IMR-90 (cell line): ENCODE measurements around the gene PFKP. TPM values are rescaled to one million over a fixed set of nuclear protein-coding genes. Genes with fewer than 3 reads are reported as not detected.
A peak's percentile ranks its signal among the peaks of the same experiment; 100 is the strongest.

ENCODE experiments used
- ATAC-seq: fragments of 200-7000 bp; cut with Tn5 transposase; 2 replicates; pipeline ENCODE4 v1.9.1; 2020; ENCODE audit warnings: low read depth, mild to moderate bottlenecking, moderate library complexity
- BruUV-seq: library from RNA; stranded (reverse); fragments of 400-500 nt; replicated peaks from 2 replicates; lab custom pipeline; 2021; lab: Mats Ljungman, UMichigan
- CTCF ChIA-PET: fragments of 300-600 bp; formaldehyde crosslinking; extraction: SDS; loops from one replicate; lab custom pipeline; 2021; ENCODE audit warnings: antibody characterized with exemption; lab: Yijun Ruan, JAX
- POLR2A ChIA-PET: fragments of 300-600 bp; sonication (Branson Sonifier 250); formaldehyde crosslinking; loops from one replicate; lab custom pipeline; 2022; ENCODE audit warnings: antibody characterized with exemption; ENCODE audit not compliant: unreplicated experiment; lab: Charles Lee
- DNase-seq: peaks from one replicate; pipeline ENCODE4 v3.0.0; 2013
- H2AFZ ChIP-seq: replicated peaks from 2 replicates; pipeline ENCODE3; 2013; ENCODE audit warnings: low read length, mild to moderate bottlenecking; ENCODE audit not compliant: poor library complexity
- H2AK5ac ChIP-seq: 2 replicates; pipeline ENCODE4 v1.6.1; 2013; ENCODE audit warnings: low read depth, low read length, inconsistent platforms
- H2AK9ac ChIP-seq: replicated peaks from 2 replicates; pipeline ENCODE3; 2013; ENCODE audit warnings: mild to moderate bottlenecking, low read depth, low read length, moderate library complexity; ENCODE audit not compliant: poor library complexity
- H2BK120ac ChIP-seq: 2 replicates; pipeline ENCODE4 v1.6.1; 2013; ENCODE audit warnings: low read depth, low read length, inconsistent platforms
- H2BK15ac ChIP-seq: 3 replicates; pipeline ENCODE4 v1.6.1; 2013; ENCODE audit warnings: low read depth, low read length, inconsistent platforms
- H2BK20ac ChIP-seq: 2 replicates; pipeline ENCODE4 v1.6.1; 2013; ENCODE audit warnings: low read depth, mild to moderate bottlenecking, inconsistent platforms, low read length, moderate library complexity
- H2BK5ac ChIP-seq: 2 replicates; pipeline ENCODE4 v1.6.1; 2013; ENCODE audit warnings: mild to moderate bottlenecking, low read depth, low read length, inconsistent platforms; ENCODE audit not compliant: poor library complexity, severe bottlenecking
- H3K14ac ChIP-seq: replicated peaks from 2 replicates; pipeline ENCODE4 v1.6.1; 2013; ENCODE audit warnings: low read depth, low read length, inconsistent platforms
- H3K18ac ChIP-seq: 2 replicates; pipeline ENCODE4 v1.6.1; 2013; ENCODE audit warnings: low read depth, low read length, control low read depth
- H3K23ac ChIP-seq: 2 replicates; pipeline ENCODE4 v1.6.1; 2013; ENCODE audit warnings: low read depth, low read length, inconsistent platforms
- H3K27ac ChIP-seq: 2 replicates; pipeline ENCODE4 v1.5.1; 2013; ENCODE audit warnings: mild to moderate bottlenecking, control low read depth, low read length; ENCODE audit not compliant: insufficient read depth
- H3K27me3 ChIP-seq: 2 replicates; pipeline ENCODE4 v1.6.1; 2013; ENCODE audit warnings: low read length; ENCODE audit not compliant: control insufficient read depth, insufficient read depth
- H3K36me3 ChIP-seq: 2 replicates; pipeline ENCODE4 v1.6.1; 2013; ENCODE audit warnings: low read length, mixed read lengths; ENCODE audit not compliant: control insufficient read depth, insufficient read depth
- H3K4ac ChIP-seq: 2 replicates; pipeline ENCODE4 v1.6.1; 2013; ENCODE audit warnings: low read depth, low read length, inconsistent platforms
- H3K4me1 ChIP-seq: 2 replicates; pipeline ENCODE4 v1.6.1; 2013; ENCODE audit warnings: low read length, mixed read lengths; ENCODE audit not compliant: control insufficient read depth, insufficient read depth
- H3K4me2 ChIP-seq: 2 replicates; pipeline ENCODE4 v1.6.1; 2013; ENCODE audit warnings: low read depth, mild to moderate bottlenecking, control low read depth, low read length, moderate library complexity
- H3K4me3 ChIP-seq: 2 replicates; pipeline ENCODE4 v1.5.1; 2013; ENCODE audit warnings: low read depth, mild to moderate bottlenecking, control low read depth, low read length, moderate library complexity; ENCODE audit not compliant: insufficient read depth
- H3K56ac ChIP-seq: 2 replicates; pipeline ENCODE4 v1.6.1; 2013; ENCODE audit warnings: low read length, inconsistent platforms; ENCODE audit not compliant: insufficient read depth; ENCODE audit errors: extremely low read depth
- H3K79me1 ChIP-seq, 2 experiments: 2 replicates each; pipeline ENCODE4 v1.6.1; 2013; ENCODE audit warnings: low read length in 2 of 2, inconsistent platforms in 1 of 2, low read depth in 1 of 2
- H3K9ac ChIP-seq: 2 replicates; pipeline ENCODE4 v1.6.1; 2013; ENCODE audit warnings: low read depth, low read length, control low read depth
- H3K9me1 ChIP-seq: 2 replicates; pipeline ENCODE4 v1.6.1; 2013; ENCODE audit warnings: low read length, inconsistent platforms; ENCODE audit not compliant: insufficient read depth
- H3K9me3 ChIP-seq: 2 replicates; pipeline ENCODE4 v1.6.1; 2013; ENCODE audit warnings: low read length; ENCODE audit not compliant: control insufficient read depth, insufficient read depth
- H4K20me1 ChIP-seq: 2 replicates; pipeline ENCODE4 v1.6.1; 2013; ENCODE audit warnings: low read length, inconsistent platforms; ENCODE audit not compliant: insufficient read depth
- H4K5ac ChIP-seq: 2 replicates; pipeline ENCODE4 v1.6.1; 2013; ENCODE audit warnings: mild to moderate bottlenecking, low read depth, low read length, control low read depth
- H4K8ac ChIP-seq, 2 experiments: 2 replicates each; pipeline ENCODE4 v1.6.1; 2013; ENCODE audit warnings: low read depth in 2 of 2, low read length in 2 of 2, control low read depth in 1 of 2, inconsistent platforms in 1 of 2
- H4K91ac ChIP-seq: 2 replicates; pipeline ENCODE4 v1.6.1; 2013; ENCODE audit warnings: low read depth, low read length, inconsistent platforms; ENCODE audit not compliant: insufficient read depth
- BHLHE40 ChIP-seq: fragments of 150-350 bp; IDR thresholded peaks from 2 replicates; pipeline ENCODE4 v1.6.1; 2016; ENCODE audit warnings: mild to moderate bottlenecking, low read depth, low read length
- CEBPB ChIP-seq: IDR thresholded peaks from 2 replicates; pipeline ENCODE4 v1.6.1; 2012; ENCODE audit warnings: low read depth, low read length, improper control_type of control experiment
- CHD1 ChIP-seq: IDR thresholded peaks from 2 replicates; pipeline ENCODE4 v1.6.1; 2012; ENCODE audit warnings: low read depth, low read length, improper control_type of control experiment
- FOS ChIP-seq: fragments of 150-350 bp; IDR thresholded peaks from 2 replicates; pipeline ENCODE4 v1.6.1; 2016; ENCODE audit warnings: low read depth, low read length
- MAFK ChIP-seq: IDR thresholded peaks from 2 replicates; pipeline ENCODE4 v1.6.1; 2012; ENCODE audit warnings: low read depth, low read length, improper control_type of control experiment
- MAZ ChIP-seq: IDR thresholded peaks from 2 replicates; pipeline ENCODE4 v1.6.1; 2012; ENCODE audit warnings: low read depth, mild to moderate bottlenecking, low read length, improper control_type of control experiment, moderate library complexity, borderline replicate concordance
- MXI1 ChIP-seq: IDR thresholded peaks from 2 replicates; pipeline ENCODE4 v1.6.1; 2012; ENCODE audit warnings: low read depth, mild to moderate bottlenecking, low read length, moderate library complexity, borderline replicate concordance
- NFE2L2 ChIP-seq: fragments of 150-350 bp; IDR thresholded peaks from 2 replicates; pipeline ENCODE4 v1.6.1; 2016; ENCODE audit warnings: low read depth, mild to moderate bottlenecking, low read length
- POLR2A ChIP-seq: IDR thresholded peaks from 2 replicates; pipeline ENCODE4 v1.6.1; 2012; ENCODE audit warnings: mild to moderate bottlenecking, low read depth, low read length
- RAD21 ChIP-seq: IDR thresholded peaks from 2 replicates; pipeline ENCODE4 v1.6.1; 2012; ENCODE audit warnings: low read length, improper control_type of control experiment
- RCOR1 ChIP-seq: IDR thresholded peaks from 2 replicates; pipeline ENCODE4 v1.6.1; 2012; ENCODE audit warnings: mild to moderate bottlenecking, low read length, improper control_type of control experiment; ENCODE audit not compliant: insufficient replicate concordance
- RFX5 ChIP-seq: IDR thresholded peaks from 2 replicates; pipeline ENCODE4 v1.8.0; 2012; ENCODE audit warnings: low read depth, mild to moderate bottlenecking, low read length, moderate library complexity
- SMC3 ChIP-seq: fragments of 150-350 bp; IDR thresholded peaks from 2 replicates; pipeline ENCODE4 v1.6.1; 2016; ENCODE audit warnings: low read depth, mild to moderate bottlenecking, antibody characterized with exemption, low read length, moderate library complexity
- WGBS, 2 experiments: methylation state at CpG; one replicate each; pipeline versions ENCODE4 v1.1.5 to v1.1.7; 2013; ENCODE audit warnings: missing lambda C conversion rate in 2 of 2; ENCODE audit not compliant: insufficient read length in 1 of 2; ENCODE audit errors: extremely low coverage in 2 of 2; 5-methylcytosine and 5-hydroxymethylcytosine counted together
- dilution Hi-C: fragments of 300-500 bp; cut with HindIII; formaldehyde crosslinking; loops from one replicate; pipeline ENCODE4 v1.14.3; 2018; ENCODE audit warnings: low sequenced_read_pairs; ENCODE audit not compliant: unreplicated experiment
- in situ Hi-C: fragments of 300-500 bp; cut with MboI; formaldehyde crosslinking; loops from 3 replicates; pipeline ENCODE4 v1.14.3; 2019; ENCODE audit warnings: low sequenced_read_pairs, inconsistent platforms, mixed read lengths
- intact Hi-C: fragments of 100-400 bp; cut with micrococcal nuclease; formaldehyde crosslinking; loops from 2 replicates; pipeline ENCODE4 v1.10.0; 2022
- polyA plus RNA-seq, 3 experiments: library from polyadenylated mRNA; depleted of rRNA; stranded (reverse); fragments of >200 nt; gene quantifications; 2 replicates each; pipeline ENCODE4 v1.2.3, GENCODE V29; 2012; ENCODE audit warnings: low replicate concordance in 1 of 3
- total RNA-seq: library from RNA; depleted of rRNA; stranded (reverse); fragments of >200 nt; gene quantifications from 2 replicates; pipeline ENCODE4 v1.2.3, GENCODE V29; 2012
- TF ChIP-seq, protein P1 (sequence below): fragments of 150-350 bp; IDR thresholded peaks from 2 replicates; pipeline ENCODE4 v1.6.1; 2017; ENCODE audit warnings: mild to moderate bottlenecking, antibody characterized with exemption, low read length, low read depth
- TF ChIP-seq, protein P2 (sequence below): conservative IDR thresholded peaks from 2 replicates; pipeline ENCODE4 v1.5.1; 2012; ENCODE audit warnings: mild to moderate bottlenecking, low read depth, low read length, improper control_type of control experiment
- TF ChIP-seq, protein P3 (sequence below): fragments of 150-350 bp; IDR thresholded peaks from 2 replicates; pipeline ENCODE4 v1.6.1; 2016; ENCODE audit warnings: low read depth, mild to moderate bottlenecking, low read length, moderate library complexity, borderline replicate concordance

Gene PFKP
- total and polyA plus RNA-seq, 2 of the 4 experiments (the other 2 are of a cell fraction): 223 to 294 TPM

GRCh38 chr10:3042589-3042988 lies 24.8 kb upstream of the PFKP start:
- H4K5ac ChIP-seq: no peak overlapping the region
- H3K56ac ChIP-seq: no peak overlapping the region
- H3K9me1 ChIP-seq: peaks cover 18% of the 10 kb centered on the region
- H3K4ac ChIP-seq: peak overlapping the region; percentile 29; the same call in 1 of the 2 replicates
- no peak overlapping the region for H3K18ac ChIP-seq
- CTCF ChIA-PET: interaction anchor here (1.0 to 3.9 kb wide), 6 partner anchors 8 to 1992 kb away, joined by 3 to 38 read pairs (median 9); no protein-coding TSS in a partner anchor
- H2AK9ac ChIP-seq: no peak overlapping the region
- no peak overlapping the region for H3K23ac ChIP-seq
- H3K9ac ChIP-seq: no peak overlapping the region
- no peaks in the 10 kb centered on the region for H4K20me1 ChIP-seq
- H3K4me2 ChIP-seq: no peak overlapping the region
- H3K79me1 ChIP-seq: peaks cover 0 to 11% of the 10 kb centered on the region in 2 experiments; a peak in 3 of 4 replicates
- POLR2A ChIA-PET: no interaction called here
- dilution Hi-C loops: loop anchor here (25.0 kb wide), 1 partner anchor 105 kb away; no protein-coding TSS in a partner anchor
- 0 out of 2 replicates have a peak overlapping the region, but pooled peaks have one; percentile 18 for H4K91ac ChIP-seq
- no peak overlapping the region for H2BK15ac ChIP-seq
- no peak overlapping the region for H3K4me3 ChIP-seq
- H2AFZ ChIP-seq: peak overlapping the region; percentile 51
- no peak for ATAC-seq
- no TSS peak for BruUV-seq
- 81% methylated on average over 6 of the region's 10 CpGs; no CpG with 5 or more reads in 1 of the 2 experiments for WGBS, 2 experiments
- H2BK120ac ChIP-seq: peak overlapping the region; percentile 42; the same call in 1 of the 2 replicates
- no peak overlapping the region for H3K27ac ChIP-seq
- no peaks in the 10 kb centered on the region for H3K36me3 ChIP-seq
- peaks cover 22% of the 10 kb centered on the region for H3K4me1 ChIP-seq
- intact Hi-C loops: loop anchor here (2.0 kb wide), 1 partner anchor 1932 kb away; no protein-coding TSS in a partner anchor
- H2BK5ac ChIP-seq: no peak overlapping the region
- no peaks in the 10 kb centered on the region for H3K27me3 ChIP-seq
- H2AK5ac ChIP-seq: peak overlapping the region; percentile 76; the same call in 1 of the 2 replicates
- DNase-seq: no peak
- no peak overlapping the region for H4K8ac ChIP-seq
- no peaks in the 10 kb centered on the region for H3K9me3 ChIP-seq
- TF ChIP-seq BHLHE40 (no peak), MXI1 (no peak), POLR2A (no peak), RFX5 (no peak), MAZ (no peak), NFE2L2 (no peak), CHD1 (no peak), RCOR1 (no peak), FOS (no peak), CEBPB (no peak), RAD21 (no peak), MAFK (no peak), SMC3 (no peak)
- TF ChIP-seq, protein P1, sequence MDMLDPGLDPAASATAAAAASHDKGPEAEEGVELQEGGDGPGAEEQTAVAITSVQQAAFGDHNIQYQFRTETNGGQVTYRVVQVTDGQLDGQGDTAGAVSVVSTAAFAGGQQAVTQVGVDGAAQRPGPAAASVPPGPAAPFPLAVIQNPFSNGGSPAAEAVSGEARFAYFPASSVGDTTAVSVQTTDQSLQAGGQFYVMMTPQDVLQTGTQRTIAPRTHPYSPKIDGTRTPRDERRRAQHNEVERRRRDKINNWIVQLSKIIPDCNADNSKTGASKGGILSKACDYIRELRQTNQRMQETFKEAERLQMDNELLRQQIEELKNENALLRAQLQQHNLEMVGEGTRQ: no peak
- TF ChIP-seq, protein P2, sequence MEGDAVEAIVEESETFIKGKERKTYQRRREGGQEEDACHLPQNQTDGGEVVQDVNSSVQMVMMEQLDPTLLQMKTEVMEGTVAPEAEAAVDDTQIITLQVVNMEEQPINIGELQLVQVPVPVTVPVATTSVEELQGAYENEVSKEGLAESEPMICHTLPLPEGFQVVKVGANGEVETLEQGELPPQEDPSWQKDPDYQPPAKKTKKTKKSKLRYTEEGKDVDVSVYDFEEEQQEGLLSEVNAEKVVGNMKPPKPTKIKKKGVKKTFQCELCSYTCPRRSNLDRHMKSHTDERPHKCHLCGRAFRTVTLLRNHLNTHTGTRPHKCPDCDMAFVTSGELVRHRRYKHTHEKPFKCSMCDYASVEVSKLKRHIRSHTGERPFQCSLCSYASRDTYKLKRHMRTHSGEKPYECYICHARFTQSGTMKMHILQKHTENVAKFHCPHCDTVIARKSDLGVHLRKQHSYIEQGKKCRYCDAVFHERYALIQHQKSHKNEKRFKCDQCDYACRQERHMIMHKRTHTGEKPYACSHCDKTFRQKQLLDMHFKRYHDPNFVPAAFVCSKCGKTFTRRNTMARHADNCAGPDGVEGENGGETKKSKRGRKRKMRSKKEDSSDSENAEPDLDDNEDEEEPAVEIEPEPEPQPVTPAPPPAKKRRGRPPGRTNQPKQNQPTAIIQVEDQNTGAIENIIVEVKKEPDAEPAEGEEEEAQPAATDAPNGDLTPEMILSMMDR: no peak
- TF ChIP-seq, protein P3, sequence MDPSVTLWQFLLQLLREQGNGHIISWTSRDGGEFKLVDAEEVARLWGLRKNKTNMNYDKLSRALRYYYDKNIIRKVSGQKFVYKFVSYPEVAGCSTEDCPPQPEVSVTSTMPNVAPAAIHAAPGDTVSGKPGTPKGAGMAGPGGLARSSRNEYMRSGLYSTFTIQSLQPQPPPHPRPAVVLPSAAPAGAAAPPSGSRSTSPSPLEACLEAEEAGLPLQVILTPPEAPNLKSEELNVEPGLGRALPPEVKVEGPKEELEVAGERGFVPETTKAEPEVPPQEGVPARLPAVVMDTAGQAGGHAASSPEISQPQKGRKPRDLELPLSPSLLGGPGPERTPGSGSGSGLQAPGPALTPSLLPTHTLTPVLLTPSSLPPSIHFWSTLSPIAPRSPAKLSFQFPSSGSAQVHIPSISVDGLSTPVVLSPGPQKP: no peak
- H3K14ac ChIP-seq: no peak overlapping the region; the same call in 1 of the 2 replicates
- in situ Hi-C loops: loop anchor here (5.0 to 10.0 kb wide), 2 partner anchors 110 to 1928 kb away; no protein-coding TSS in a partner anchor
- H2BK20ac ChIP-seq: peak overlapping the region; percentile 63
